Right cardiac atrium (tissue), 5 donors: Measurements from ENCODE around the gene CERS6. TPM values are rescaled to one million over a fixed set of nuclear protein-coding genes. Genes with fewer than 3 reads are reported as not detected.

Experiments used
- ATAC-seq, 2 donors: fragments of 200-7000 bp; cut with Tn5 transposase; one replicate each; pipeline versions ENCODE4 v1.8.0 to v1.9.1; 2020; ENCODE audit warnings: moderate library complexity in 2 of 2, mild to moderate bottlenecking in 1 of 2
- DNase-seq, 3 donors: peaks; one replicate each; pipeline ENCODE4 v3.0.0-alpha.2; 2020
- H3K27ac ChIP-seq: one replicate; pipeline ENCODE4 v1.5.1; 2013; ENCODE audit warnings: mild to moderate bottlenecking, low read length, control low read depth, moderate library complexity
- H3K27me3 ChIP-seq: one replicate; pipeline ENCODE4 v1.6.1; 2013; ENCODE audit not compliant: control insufficient read depth, insufficient read depth
- H3K4me1 ChIP-seq: one replicate; pipeline ENCODE4 v1.6.1; 2013; ENCODE audit warnings: low read length; ENCODE audit not compliant: control insufficient read depth, insufficient read depth
- H3K4me3 ChIP-seq: one replicate; pipeline ENCODE4 v1.5.1; 2013; ENCODE audit warnings: low read length, control low read depth
- H3K9me3 ChIP-seq: one replicate; pipeline ENCODE4 v1.6.1; 2013; ENCODE audit warnings: low read length; ENCODE audit not compliant: control insufficient read depth
- WGBS: extraction: QIAGEN DNeasy Blood & Tissue Kit; methylation state at CpG from one replicate; pipeline ENCODE4 v1.1.7; 2013; 5-methylcytosine and 5-hydroxymethylcytosine counted together
- intact Hi-C, 4 donors: fragments of 100-400 bp; cut with DNase I; formaldehyde crosslinking; loops; one replicate each; pipeline versions ENCODE4 v1.11.0 to v1.14.0; 2022 to 2023
- polyA plus RNA-seq: library from polyadenylated mRNA; stranded (reverse); fragments of 200-250 nt; gene quantifications from one replicate; pipeline ENCODE4 v1.2.3, GENCODE V29; 2013
- total RNA-seq, 4 donors: library from RNA; stranded (reverse); fragmentation: NEBNext Ultra II Directional; extraction: Animal tissue kit (Norgen Biotek cat#: 25700); gene quantifications; one replicate each; pipeline ENCODE4 v1.2.1, GENCODE V29; 2021
- donor health status: healthy with polysubstance abuse.
- donor health status: DM: no; HTN: yes; CAD: no.
- donor health status: DM: no; HTN: no; CAD: no.
- donor health status: DM: no; HTN: yes; CAD: no; lungs with severe emphysema.
- donor health status: DM: yes; HTN: yes; CAD: no.

CERS6 gene
- total and polyA plus RNA-seq, 5 donors, result 25.6 to 71.5 (median 48.9) TPM

GRCh38 chr2:168603439-168603961 is 147.4 kb downstream of the CERS6 start:
- Histone ChIP-seq H3K4me3 (no peak overlapping the region), H3K27me3 (no peaks in the 10 kb centered on the region), H3K27ac (no peak overlapping the region), H3K4me1 (peaks cover 2% of the 10 kb centered on the region), H3K9me3 (no peaks in the 10 kb centered on the region)
- 99% methylated on average over 4 of the region's 4 CpGs for WGBS
- no peak for ATAC-seq
- DNase-seq, result no peak
- intact Hi-C loops, result no loop called here

- no peak overlapping the region for H3K4me3 ChIP-seq
- no peaks in the 10 kb centered on the region for H3K27me3 ChIP-seq
- H3K9me3 ChIP-seq, result no peaks in the 10 kb centered on the region
- H3K27ac ChIP-seq, result no peak overlapping the region
- peaks cover 2% of the 10 kb centered on the region for H3K4me1 ChIP-seq
- intact Hi-C loops, result no loop called here
- 78% methylated on average over 2 of the region's 2 CpGs for WGBS
- ATAC-seq (no peak), DNase-seq (no peak)
Observed at GRCh38 chr2:168604252-168604651, 148.2 kb downstream of the CERS6 start.

GRCh38 chr2:168607992-168608391 is 151.9 kb downstream of the CERS6 start:
- ATAC-seq (no peak), DNase-seq (no peak)
- 87% methylated on average over 2 of the region's 2 CpGs for WGBS
- Histone ChIP-seq H3K9me3 (no peaks in the 10 kb centered on the region), H3K27me3 (no peaks in the 10 kb centered on the region), H3K27ac (no peak overlapping the region), H3K4me3 (no peak overlapping the region), H3K4me1 (peaks cover 4% of the 10 kb centered on the region)
- intact Hi-C loops, result no loop called here

GRCh38 chr2:168608796-168609195 is 152.7 kb downstream of the CERS6 start:
- ATAC-seq (no peak), DNase-seq (no peak)
- no peaks in the 10 kb centered on the region for H3K27me3 ChIP-seq
- H3K9me3 ChIP-seq, result no peaks in the 10 kb centered on the region
- intact Hi-C loops, result no loop called here
- no peak overlapping the region for H3K4me3 ChIP-seq
- H3K4me1 ChIP-seq, result peaks cover 2% of the 10 kb centered on the region
- H3K27ac ChIP-seq, result no peak overlapping the region

- ATAC-seq (no peak), DNase-seq (no peak)
- H3K9me3 ChIP-seq, result no peaks in the 10 kb centered on the region
- intact Hi-C loops, result no loop called here
- no peaks in the 10 kb centered on the region for H3K27me3 ChIP-seq
- H3K4me1 ChIP-seq, result peaks cover 2% of the 10 kb centered on the region
- H3K4me3 ChIP-seq, result no peak overlapping the region
- no peak overlapping the region for H3K27ac ChIP-seq
Observed at GRCh38 chr2:168611091-168611490, 155.0 kb downstream of the CERS6 start.

GRCh38 chr2:168611896-168612650 is 156.0 kb downstream of the CERS6 start:
- H3K4me3 ChIP-seq, result no peak overlapping the region
- ATAC-seq (no peak), DNase-seq (no peak)
- no peaks in the 10 kb centered on the region for H3K27me3 ChIP-seq
- H3K9me3 ChIP-seq, result no peaks in the 10 kb centered on the region
- H3K27ac ChIP-seq, result no peak overlapping the region
- H3K4me1 ChIP-seq, result peaks cover 2% of the 10 kb centered on the region
- 92% methylated on average over 4 of the region's 4 CpGs for WGBS
- intact Hi-C loops, result no loop called here

- no peak overlapping the region for H3K27ac ChIP-seq
- ATAC-seq (no peak), DNase-seq (no peak)
- H3K27me3 ChIP-seq, result no peaks in the 10 kb centered on the region
- H3K4me3 ChIP-seq, result no peak overlapping the region
- peaks cover 2% of the 10 kb centered on the region for H3K4me1 ChIP-seq
- 97% methylated on average over 2 of the region's 2 CpGs for WGBS
- intact Hi-C loops, result no loop called here
- H3K9me3 ChIP-seq, result no peaks in the 10 kb centered on the region
Observed at GRCh38 chr2:168612719-168613118, 156.6 kb downstream of the CERS6 start.

- no peak for ATAC-seq
- Histone ChIP-seq H3K9me3 (no peaks in the 10 kb centered on the region), H3K4me1 (peaks cover 2% of the 10 kb centered on the region), H3K4me3 (no peak overlapping the region), H3K27me3 (no peaks in the 10 kb centered on the region), H3K27ac (no peak overlapping the region)
- intact Hi-C loops, result no loop called here
- WGBS, result 89% methylated on average over 2 of the region's 2 CpGs
- no peak for DNase-seq
Observed at GRCh38 chr2:168613551-168613950, 157.5 kb downstream of the CERS6 start.

- intact Hi-C loops, result no loop called here
- DNase-seq (no peak), ATAC-seq (no peak)
- Histone ChIP-seq H3K4me3 (no peak overlapping the region), H3K27me3 (no peaks in the 10 kb centered on the region), H3K9me3 (no peaks in the 10 kb centered on the region), H3K27ac (no peak overlapping the region), H3K4me1 (peaks cover 2% of the 10 kb centered on the region)
- WGBS, result 60% methylated on average over 3 of the region's 3 CpGs
Observed at GRCh38 chr2:168614172-168615018, 158.3 kb downstream of the CERS6 start.

- DNase-seq (no peak), ATAC-seq (no peak)
- 95% methylated on average over 2 of the region's 2 CpGs for WGBS
- H3K27ac ChIP-seq, result no peak overlapping the region
- H3K27me3 ChIP-seq, result no peaks in the 10 kb centered on the region
- no peaks in the 10 kb centered on the region for H3K4me1 ChIP-seq
- intact Hi-C loops, result no loop called here
- H3K4me3 ChIP-seq, result no peak overlapping the region
- H3K9me3 ChIP-seq, result no peaks in the 10 kb centered on the region
Observed at GRCh38 chr2:168620554-168620953, 164.5 kb downstream of the CERS6 start.

GRCh38 chr2:168622559-168622958 is 166.5 kb downstream of the CERS6 start:
- H3K9me3 ChIP-seq, result no peaks in the 10 kb centered on the region
- WGBS, result 93% methylated on average over 1 of the region's 1 CpG
- no peak overlapping the region for H3K4me3 ChIP-seq
- no peaks in the 10 kb centered on the region for H3K27me3 ChIP-seq
- ATAC-seq (no peak), DNase-seq (no peak)
- H3K27ac ChIP-seq, result no peak overlapping the region
- intact Hi-C loops, result no loop called here
- peaks cover 1% of the 10 kb centered on the region for H3K4me1 ChIP-seq
